HG03108 (cell line): ENCODE measurements around the gene KCNJ11.
"Not testable (repeated sequence)": the region's sequence is repeated elsewhere in the genome, so short reads cannot be mapped to it uniquely, and the experiment has no call there.

ENCODE experiments used
- ATAC-seq: cut with Tn5 transposase; IDR thresholded peaks from one replicate; pipeline ENCODE4 v1.9.1; 2021; ENCODE audit warnings: moderate library complexity; ENCODE audit not compliant: unreplicated experiment

KCNJ11 gene

DNA sequence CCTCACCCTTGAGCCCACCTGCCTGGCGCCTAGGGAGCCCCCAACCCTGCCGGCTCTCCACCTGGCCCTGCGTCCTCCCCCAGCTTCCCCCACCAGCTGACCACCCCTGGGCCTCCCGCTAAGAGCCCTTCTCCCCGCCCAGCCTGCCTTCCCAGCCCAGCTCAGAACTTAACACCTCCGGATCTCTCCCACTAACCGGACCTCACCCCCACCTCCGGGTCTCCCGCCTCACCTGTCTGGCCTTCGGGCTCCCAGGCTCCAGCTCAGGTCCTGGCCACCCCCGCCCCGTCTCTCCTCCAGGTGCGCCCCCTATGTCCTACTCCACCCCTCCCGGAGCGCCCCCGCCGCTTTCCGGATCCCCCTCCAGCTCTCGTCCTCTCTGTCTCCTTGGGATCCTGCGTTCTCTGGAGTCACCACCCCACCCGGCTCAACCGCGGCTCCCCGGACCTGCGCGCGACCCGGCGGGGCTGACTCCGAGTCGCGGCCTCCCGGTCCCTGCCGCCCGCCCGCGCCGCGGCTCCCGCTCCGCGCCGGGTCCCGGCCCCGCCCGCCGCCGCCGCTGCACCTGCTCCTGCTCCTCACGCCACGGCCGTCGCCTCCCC, at the start of gene KCNJ11:
Gene KCNJ11, minus strand, starts transcription at position 51 of the 602 bp plus-strand sequence. CDS start 568 bp downstream, outside the sequence.
- ATAC-seq = peak; percentile 25

DNA sequence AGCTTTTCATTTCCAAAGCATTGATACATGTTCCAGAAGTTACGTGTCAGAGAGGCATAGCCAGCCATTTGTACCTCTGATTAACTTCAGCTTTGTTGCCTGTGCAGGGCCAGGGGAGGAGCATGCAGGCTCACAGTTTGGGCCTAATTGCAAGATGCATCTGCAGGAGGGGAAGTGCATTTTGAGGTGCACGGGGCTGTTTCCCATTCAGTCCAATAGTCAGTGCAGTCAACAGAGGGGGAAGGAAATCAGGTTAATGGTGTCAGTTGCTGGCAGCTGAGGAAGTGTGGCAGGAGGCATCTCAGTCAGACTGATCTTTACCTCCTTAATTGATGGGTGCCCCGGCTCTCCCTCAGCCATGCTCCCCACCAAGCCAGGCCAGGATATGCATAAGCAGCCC, 48.9 kb upstream of the KCNJ11 start:
- no peak for ATAC-seq

DNA sequence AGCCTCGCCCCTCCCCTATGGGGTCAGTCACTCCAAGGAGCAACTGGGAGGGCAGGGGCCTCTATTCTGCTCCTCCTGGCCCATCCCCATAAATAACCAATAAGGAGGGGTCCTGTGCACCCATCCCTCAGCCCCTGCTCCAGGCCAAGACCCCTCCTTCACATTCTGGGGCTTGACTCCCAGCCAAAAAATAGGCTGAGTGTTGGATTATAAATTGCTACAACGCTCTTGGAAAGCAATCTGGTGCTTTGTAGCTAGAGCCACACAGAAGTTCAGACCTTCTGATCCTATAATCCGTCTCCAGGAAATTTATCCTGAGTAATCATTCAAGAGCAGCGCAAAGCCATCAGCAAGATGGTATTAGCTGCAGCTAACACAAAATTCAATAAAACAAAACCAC, 45.6 kb upstream of the KCNJ11 start:
- no peak for ATAC-seq

DNA sequence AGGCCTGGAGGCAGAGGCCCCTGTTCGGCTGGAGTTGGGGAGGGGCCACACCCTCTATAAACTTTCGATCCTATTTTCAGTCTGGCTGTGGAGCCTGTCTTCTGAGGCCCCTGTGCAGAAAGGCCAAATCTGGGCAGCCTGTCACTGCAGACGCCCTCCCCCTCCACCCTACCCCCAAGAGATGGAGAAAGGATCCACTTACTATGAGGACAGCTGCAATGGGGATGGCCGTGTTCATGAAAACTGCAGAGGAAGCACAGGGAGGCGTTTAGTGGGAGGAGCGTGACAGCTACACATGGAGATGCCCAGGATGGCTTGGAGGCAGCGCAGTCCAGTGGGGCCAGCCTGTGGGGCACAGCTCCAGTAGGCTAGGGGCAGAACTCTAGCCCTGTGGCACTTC, 43.5 kb upstream of the KCNJ11 start:
- ATAC-seq = no peak

DNA sequence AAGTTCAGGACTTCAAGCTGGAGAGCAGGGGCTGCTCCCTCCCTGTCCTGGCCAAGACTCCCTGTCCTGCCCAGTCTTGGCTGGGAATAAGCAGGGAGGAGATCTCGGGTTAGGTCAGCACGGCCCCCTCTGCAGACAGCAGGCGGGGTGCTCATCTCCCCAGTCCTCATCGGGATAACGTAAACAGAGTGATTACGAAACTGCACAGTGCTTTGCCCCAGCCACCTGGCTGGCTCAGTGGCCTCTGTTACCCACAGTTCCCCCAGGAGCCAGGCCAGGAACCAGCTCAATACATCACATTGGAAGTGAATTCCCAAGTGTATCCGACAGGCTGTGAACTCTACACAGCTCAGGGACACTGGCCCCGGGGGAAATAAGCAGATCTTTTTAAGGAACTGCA, 42.7 kb upstream of the KCNJ11 start:
- ATAC-seq = no peak

DNA sequence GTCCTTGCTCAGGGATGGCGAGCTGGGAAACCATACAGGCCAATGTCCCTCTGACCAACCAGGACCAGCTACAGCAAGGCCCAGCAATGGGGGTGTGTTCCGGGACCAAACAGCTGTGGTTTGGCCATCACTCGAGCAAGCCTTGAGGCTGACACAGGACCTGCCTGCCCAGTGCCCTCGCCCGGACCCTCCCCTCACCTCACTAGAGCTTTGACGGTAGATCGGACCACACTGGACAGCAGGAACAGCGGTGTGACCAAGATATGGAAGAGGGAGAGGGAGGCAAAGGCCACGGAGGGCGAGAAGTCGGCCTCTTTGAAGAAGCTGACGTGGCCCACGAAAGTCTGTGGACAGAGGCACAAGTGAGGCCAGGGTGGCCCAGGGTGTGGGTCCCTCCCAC, 42.2 kb upstream of the KCNJ11 start:
- no peak for ATAC-seq

DNA sequence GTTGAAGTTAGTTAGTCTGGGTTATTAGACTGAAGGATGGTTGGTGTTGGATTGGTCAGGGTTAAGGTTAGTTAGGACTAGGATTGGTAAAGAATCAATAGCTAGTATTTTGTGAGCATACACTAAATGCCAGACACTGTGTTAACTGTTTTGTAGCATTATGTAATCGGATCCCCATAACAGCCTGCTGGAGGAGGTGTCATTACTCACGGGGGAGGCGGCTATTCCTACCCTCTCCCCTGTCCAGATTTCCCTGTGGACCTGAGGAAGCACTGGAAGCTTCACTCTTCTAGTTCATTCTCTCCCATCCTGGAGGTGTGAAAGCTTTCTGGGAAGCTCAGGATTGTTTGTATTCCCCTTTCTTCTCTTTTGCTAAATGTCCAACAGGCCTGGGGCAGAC, 40.5 kb upstream of the KCNJ11 start:
- no peak for ATAC-seq

DNA sequence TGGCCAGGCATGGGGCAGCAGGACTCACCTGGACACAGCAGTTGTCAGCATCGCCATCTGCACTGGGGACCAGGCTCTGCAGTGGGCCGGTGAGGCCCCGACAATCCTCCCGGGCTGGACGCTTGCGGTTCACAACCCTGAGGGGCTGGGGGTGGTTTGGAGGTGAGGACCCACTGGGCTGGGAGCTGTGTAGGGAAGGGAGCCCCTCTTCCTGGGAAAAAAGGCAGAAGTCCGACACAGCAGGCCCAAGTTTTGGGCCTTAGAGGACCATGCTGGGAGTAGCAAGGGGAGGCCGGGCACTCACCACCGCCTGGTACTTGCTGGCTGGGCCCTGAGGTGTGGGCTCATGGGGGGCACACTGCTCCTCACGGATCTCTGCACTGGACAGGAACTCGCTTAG, 39.8 kb upstream of the KCNJ11 start:
- ATAC-seq = no peak

DNA sequence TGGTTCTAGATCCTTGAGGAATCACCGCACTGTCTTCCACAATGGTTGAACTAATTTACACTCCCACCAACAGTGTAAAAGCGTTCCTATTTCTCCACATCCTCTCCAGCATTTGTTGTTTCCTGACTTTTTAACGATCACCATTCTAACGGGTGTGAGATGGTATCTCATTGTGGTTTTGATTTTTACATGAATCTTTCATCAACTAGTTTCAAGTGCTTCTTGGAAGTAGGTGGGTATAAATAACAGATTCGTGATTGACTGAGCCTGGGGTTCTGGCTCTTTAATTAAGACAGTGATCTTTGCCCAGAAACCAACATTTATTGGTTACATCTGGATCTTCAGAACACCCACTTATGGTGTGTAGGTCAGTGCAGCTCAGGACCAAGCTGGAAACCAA, 37.8 kb upstream of the KCNJ11 start:
- not testable (repeated sequence) for ATAC-seq

DNA sequence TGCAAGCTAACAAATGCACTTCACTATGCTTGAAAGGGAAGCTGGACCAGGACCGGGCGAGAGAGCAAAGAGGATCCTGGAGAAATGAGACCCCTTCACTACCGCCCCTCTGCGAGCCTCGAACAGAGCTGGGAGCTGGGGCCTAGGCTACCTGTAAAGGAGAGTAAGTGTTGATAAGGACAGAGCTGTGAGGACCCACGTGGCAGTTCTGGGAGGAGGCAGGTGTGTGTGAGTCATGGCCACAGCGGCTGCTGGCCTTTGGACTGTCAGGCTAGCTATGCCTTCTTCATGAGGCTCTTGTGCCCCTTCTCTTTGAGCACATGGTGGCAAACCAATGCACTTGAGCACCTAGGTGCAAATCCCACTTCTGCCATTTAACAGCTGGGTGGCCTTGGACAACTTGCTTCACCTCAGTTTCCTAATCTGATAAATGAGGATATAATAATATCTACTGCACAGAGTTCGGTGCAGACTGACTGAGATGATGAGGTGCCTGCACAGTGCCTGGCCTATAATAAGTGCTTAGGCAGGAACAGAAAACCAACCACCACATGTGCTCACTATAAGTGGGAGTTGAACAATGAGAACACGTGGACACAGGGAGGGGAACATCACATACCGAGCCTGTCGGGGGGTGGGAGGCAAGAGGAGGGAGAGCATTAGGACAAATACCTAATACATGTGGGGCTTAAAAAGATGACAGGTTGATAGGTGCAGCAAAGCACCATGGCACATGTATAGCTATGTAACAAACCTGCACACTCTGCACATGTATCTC, 35.3 kb upstream of the KCNJ11 start:
- ATAC-seq = no peak

DNA sequence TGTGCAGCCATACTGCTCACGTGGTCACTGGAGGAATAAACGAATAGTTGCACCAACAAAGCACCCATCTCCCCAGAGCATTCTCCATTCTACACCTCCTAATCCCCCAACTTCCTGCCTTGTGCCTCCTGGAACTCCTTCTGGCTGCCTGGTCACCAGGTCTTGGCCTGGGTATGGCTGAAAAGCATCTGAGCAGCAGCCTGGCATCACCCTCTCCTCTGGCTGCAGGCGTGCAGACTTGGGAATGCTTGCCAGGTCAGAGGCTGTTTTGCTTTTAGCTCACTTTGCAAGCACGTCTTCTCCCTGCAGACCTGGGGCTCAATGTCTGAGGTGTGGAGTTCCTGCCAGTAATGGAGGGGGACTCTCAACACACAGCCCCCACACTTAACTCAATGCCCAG, 33.3 kb upstream of the KCNJ11 start:
- ATAC-seq = no peak

DNA sequence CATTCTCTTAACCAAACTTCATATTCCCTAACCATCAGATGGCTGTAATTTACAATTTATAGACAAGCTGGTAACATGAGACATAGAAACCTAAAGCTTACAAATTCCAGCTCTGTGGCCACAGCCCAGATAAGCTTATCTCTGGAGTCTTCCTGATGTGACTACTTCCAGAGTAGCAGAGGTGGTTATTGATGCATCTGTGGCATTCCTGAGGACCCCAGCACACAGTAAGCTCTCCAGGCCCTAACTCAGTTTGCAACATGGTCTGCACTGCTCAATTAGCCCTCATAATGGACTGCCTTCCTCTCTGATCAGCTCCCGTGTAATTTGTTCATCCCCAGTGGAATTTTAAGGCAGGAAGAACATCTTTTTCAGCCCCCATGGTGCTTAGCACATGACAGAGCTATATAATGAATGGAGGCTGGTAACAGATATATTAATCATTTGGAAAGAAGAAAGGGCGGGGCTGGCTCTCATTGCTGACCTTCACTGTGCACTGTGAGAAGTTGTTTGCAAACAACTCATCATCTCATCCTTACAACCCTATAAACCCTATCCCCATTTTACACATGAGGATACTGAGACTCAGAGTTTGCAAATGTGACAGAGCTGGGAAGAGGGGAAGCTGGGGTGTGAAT, 30.1 kb upstream of the KCNJ11 start:
- no peak for ATAC-seq

DNA sequence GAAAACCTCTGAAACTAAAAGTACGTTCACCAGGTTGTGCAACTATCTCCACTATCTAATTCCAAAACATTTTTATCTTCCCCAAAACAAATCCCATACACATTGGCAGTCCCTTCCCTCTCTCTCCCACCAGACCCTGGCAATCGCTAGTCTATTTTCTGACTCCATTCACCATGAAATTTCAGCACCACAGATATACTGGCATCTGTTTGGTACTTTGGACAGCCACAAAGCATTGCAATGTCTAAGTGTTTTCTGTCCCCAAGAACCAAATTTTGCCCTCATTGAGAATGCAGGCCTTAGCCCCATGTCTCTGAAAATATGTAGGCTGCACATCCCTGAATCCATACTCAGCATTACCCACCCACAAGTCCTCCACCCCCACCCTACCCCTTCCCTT, 28.0 kb upstream of the KCNJ11 start:
- no peak for ATAC-seq

DNA sequence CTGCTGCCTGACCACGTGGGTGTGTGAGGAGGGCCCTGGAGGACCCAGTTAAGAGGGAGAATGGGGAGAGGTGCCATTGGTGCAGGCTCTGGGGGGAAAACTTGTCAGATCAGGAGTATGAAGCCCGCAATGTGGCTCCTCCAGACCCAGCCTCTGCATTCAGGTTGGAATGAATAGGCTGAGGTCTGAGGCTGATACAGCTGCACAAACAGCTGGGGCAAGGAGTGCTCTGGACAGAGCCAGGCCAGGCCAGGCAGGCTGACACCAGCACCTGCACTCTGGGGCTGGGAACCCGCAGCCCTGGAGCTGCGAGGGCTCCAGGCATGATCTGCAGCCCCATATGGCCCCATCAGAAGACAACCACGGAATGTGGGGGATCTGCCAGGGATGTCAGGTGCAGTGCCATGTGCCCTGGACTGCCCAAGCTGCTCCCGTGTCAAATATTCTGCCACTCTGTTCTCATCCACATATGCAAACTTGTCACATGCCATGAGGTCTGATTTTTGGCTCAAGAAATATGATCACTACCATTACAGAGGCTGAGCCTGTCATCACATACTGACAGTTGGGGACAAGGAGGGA, 27.2 kb upstream of the KCNJ11 start:
- no peak for ATAC-seq

DNA sequence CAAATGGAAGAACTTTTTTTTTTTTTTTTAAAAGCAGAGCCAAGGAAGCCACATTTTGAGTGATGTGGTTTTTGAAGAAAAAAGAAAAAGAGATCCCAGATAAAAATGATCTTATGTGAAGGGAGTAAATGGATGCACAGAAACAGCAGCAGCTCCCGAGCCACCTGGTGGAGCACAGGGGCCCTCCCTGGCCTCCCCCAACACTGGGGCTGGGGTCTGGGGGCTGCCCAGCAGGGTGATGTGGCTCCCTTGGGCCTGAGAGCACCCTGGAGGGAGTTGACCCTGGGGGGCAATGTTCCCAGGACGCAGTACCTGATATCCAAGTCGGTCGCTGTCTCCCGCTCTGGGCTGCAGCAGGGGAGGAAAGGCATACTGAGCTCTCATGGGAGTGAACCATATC, 26.5 kb upstream of the KCNJ11 start:
- ATAC-seq = no peak

DNA sequence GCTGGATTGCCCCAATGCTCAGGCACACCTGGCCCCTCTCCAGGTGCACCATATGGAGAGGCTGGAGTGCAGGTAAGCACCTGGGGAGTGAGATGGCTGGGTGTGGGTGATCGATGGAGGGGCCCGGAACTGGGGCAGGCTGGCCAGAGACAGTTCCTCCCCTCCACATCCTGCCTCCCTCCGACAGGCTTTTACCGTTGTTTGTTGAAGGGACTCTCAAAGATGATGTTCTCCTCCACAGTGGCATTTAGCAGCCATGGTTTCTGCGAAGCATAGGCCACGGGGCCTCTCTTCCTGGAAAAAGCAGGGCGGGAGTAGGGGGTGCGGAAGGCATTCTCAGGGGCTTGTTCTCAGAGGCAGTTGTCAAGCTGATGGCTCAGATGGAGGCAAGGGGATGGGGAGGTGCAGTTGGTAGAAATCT, 25.9 kb upstream of the KCNJ11 start:
- ATAC-seq = no peak

DNA sequence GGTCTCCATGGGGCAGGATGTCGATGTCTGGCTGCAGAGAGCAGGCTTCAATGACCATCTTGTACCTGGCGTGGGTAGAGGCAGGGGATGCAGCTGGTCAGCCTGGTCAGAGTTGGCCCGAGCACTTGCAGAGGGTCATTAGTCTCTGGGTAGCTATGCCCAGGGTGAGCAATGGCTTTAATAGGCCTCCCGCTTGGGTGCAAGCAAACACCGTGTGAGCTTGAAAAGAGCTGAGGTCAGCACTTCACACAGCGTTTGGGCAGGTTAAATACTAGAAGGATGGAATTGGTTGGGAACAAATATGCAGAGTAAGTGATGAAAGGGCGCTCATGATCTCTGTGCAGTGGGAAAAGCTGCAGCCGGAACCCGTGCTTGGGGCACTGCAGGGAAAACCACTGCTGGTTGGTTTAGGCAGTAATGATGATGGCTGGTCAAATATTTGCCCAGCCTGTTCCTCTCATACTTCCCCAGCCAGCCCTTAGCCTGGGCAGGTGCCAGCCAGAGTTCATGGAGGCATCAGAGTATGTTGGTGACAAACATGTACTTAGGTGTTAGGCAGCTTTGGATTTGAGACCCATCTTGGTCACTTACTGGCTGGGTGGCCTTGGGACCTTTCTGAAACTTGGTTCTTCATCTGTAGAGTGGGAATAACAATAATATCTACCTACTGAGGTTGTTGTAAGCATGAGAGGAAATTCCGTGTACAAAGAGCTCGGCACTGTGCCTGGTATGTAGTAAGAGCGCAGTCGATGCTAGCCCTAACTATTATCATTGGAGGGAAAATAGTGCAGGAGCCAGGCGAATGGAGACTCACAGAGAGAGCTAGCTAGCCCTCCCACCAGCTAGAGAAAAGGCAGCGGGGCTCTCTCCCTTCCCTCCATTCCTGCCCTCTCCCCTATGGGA, 25.2 kb upstream of the KCNJ11 start:
- ATAC-seq = no peak

DNA sequence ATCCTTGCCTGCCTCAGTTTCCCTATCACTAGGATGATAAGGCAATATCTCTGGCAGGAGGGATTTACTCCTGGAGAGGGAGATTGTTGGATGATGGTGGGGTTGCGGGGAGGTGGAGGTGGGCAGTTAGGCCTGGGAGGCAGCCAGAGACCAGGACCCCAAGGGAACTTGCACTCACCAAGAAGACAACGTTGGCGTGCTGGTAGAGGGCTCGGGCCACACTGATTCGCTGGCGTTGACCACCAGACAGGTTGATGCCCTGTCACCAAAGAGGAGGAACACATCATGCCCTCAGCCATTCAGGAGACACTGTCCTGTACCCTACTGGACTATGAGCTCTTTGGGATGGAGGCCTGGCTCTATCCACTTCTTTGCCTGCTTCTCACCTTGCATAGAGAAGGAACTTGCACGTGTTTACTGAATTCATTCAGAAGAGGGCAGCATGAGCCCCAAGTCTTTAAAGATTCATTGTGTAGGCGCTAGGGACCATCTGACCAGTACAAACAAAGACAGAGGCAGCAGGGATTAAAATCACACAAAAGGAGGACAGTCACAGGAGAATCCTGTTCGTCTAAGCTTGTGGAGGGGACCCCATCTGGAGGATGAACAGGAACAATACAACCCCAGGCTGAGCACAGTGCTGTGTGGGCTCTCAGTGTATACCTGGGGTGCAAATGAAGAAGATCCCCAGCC, 24.2 kb upstream of the KCNJ11 start:
- ATAC-seq = no peak

DNA sequence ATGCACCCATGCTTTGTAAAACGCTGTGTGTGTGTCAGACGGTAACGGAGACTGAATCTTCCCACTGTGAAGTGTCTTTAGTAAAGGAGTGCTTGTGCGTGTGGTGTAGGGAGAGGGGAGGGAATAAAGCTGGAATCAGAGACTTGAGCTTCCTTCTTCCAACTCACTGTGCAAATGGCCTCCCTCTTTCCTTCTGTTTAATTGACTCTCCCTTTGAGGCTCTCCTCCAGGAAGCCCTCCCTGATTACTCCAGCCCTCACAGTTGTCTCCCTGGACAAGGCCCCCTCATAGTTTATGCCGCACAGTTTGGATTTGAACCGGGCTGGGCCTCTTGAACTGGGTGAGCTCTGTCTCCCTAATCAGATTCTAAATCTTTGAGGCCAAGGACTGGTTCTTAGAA, 23.0 kb upstream of the KCNJ11 start:
- no peak for ATAC-seq
